ENCODE measurements around the gene EPN1.

EPN1 gene

GRCh38 chr19:55693336-55693974, 18.4 kb downstream of the EPN1 start:
- TF ChIP-seq, protein P1, sequence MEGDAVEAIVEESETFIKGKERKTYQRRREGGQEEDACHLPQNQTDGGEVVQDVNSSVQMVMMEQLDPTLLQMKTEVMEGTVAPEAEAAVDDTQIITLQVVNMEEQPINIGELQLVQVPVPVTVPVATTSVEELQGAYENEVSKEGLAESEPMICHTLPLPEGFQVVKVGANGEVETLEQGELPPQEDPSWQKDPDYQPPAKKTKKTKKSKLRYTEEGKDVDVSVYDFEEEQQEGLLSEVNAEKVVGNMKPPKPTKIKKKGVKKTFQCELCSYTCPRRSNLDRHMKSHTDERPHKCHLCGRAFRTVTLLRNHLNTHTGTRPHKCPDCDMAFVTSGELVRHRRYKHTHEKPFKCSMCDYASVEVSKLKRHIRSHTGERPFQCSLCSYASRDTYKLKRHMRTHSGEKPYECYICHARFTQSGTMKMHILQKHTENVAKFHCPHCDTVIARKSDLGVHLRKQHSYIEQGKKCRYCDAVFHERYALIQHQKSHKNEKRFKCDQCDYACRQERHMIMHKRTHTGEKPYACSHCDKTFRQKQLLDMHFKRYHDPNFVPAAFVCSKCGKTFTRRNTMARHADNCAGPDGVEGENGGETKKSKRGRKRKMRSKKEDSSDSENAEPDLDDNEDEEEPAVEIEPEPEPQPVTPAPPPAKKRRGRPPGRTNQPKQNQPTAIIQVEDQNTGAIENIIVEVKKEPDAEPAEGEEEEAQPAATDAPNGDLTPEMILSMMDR (IDR thresholded peaks at IDR 0.05; ENCODE audit: low read depth, low read length), result no peak

DNA sequence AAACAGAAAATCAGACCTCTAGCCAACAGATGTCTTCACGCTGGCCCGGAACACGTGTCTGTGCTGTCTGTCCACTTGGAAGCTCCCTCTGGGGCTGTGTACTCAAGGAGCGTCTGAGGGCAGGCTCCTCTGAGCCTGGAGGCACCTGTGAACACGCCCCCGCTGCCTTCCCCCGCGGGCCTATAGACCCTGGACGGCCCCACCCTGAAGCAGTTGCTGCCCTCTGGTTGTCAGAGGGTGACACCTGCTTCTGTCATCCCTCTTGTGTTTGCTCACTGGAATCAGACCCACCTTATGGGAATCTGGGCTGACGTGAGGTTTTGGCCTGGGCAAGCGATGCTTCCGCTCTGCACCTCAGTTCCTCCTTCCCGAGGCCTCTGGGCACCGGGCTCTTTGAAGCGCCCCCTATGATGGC, 19.2 kb downstream of the EPN1 start:
- TF ChIP-seq, protein P1 (IDR thresholded peaks at IDR 0.05; ENCODE audit: low read depth, low read length), result no peak
- DNase-seq (ENCODE audit: extremely low read depth, low read depth), result no peak

More at GRCh38 chr19:55693336-55693974, 18.4 kb downstream of the EPN1 start:
- no peak for DNase-seq (ENCODE audit: extremely low read depth, low read depth)

- no peak for DNase-seq (ENCODE audit: extremely low read depth, low read depth)
Measured at GRCh38 chr19:55694656-55695491, 19.8 kb downstream of the EPN1 start.

DNA sequence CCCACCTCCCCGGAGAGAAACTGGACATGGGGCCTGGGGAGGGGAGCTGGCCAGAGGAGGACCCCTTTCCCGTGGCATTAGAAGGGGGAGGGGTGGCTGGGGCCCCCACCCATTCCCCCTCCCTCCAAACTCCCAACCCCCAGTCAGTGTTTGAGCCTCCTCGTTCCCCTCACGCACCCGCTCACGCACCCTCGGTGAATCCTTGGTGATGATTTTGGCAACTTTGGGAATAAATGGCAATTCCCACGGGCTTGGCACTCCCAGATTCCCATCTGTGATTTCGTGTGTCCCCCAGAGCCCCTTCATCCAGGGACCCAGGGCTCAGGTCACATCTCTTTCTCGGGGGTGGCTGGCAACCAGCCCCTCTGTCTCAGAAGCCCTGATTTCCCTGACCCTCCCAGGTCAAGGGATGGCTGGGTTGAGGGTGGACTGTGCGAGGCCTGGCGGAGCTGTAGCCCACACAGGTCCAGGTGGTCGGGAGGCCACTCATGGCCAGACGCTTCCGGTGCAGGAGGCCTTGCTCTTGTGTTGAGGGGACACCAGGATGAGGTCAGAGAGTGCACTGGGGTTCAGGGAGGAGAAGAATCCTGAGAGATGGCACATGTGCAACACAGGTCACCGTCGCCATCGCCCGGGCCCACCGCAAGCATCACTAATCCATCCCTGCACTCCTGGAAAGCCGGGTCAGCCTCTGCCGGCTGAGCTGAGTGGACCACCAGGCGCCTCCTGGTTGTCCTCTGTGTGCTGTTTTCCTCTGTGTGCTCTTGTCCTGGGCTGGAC, 20.7 kb downstream of the EPN1 start:
- TF ChIP-seq, protein P1 (IDR thresholded peaks at IDR 0.05; ENCODE audit: low read depth, low read length), result no peak
- no peak for DNase-seq (ENCODE audit: extremely low read depth, low read depth)

More at GRCh38 chr19:55694656-55695491, 19.8 kb downstream of the EPN1 start:
- TF ChIP-seq, protein P1 (IDR thresholded peaks at IDR 0.05; ENCODE audit: low read depth, low read length), result no peak

DNA sequence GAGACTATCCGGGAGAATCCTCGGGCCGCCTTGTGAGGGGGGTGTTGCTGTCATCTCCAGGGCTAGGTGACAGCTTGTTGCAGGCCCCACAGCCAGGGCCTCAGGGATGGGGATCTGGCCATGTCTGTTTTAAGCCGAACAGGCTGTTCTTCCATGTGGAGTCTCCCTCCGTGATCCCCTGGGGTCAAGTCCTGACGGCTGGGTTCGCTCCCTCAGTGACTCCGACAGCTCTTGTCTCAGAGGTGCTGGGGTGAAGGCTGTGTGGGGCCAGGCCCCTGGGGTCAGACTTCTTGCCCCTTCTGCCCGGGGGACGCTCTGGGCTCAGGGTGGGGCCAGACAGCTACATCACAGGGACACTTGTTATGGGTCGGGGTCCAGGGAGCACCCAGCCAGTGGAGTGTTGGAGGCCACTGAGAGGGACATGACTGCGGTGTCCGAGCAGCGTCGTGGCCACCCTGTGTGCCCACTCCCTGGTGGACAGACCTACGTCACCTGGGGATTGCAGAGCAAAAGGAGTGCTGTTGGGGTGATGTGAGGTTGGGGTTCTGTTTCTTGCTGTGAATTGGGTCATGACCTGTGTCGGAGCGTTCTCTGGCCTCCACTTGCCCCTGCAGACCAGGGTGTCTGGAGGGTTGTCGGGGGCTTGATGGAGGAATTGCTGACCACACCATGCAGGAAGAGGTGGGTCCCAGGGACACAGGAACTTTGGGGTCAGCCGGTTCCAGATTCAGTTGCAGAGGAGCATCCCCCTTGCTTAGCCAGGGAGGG, 21.5 kb downstream of the EPN1 start:
- no peak for DNase-seq (ENCODE audit: extremely low read depth, low read depth)
- TF ChIP-seq, protein P1 (IDR thresholded peaks at IDR 0.05; ENCODE audit: low read depth, low read length), result no peak

GRCh38 chr19:55697069-55697440, 22.0 kb downstream of the EPN1 start:
- DNase-seq (ENCODE audit: extremely low read depth, low read depth), result no peak
- TF ChIP-seq, protein P1 (IDR thresholded peaks at IDR 0.05; ENCODE audit: low read depth, low read length), result no peak
